Activated B cell treated with CpG ODN at 0.5 μM for 24 hours (primary cell): ENCODE data around the gene CELSR1. TPM values are rescaled to one million over a fixed set of nuclear protein-coding genes. Genes with fewer than 3 reads are reported as not detected.
"Not testable (repeated sequence)": the region's sequence is repeated elsewhere in the genome, so short reads cannot be mapped to it uniquely, and the experiment has no call there.

Experiments
- ATAC-seq: fragments of 200-7000 bp; cut with Tn5 transposase; one replicate; pipeline ENCODE4 v1.10.0; 2021; ENCODE audit warnings: low read depth, mild to moderate bottlenecking, moderate library complexity
- CTCF ChIA-PET: fragments of 350-600 bp; sonication (Branson Sonifier 250); formaldehyde crosslinking; loops from one replicate; lab custom pipeline; 2021; ENCODE audit warnings: antibody characterized with exemption; lab: Charles Lee
- POLR2A ChIA-PET: fragments of 350-600 bp; sonication (Branson Sonifier 250); formaldehyde crosslinking; loops from one replicate; lab custom pipeline; 2021; ENCODE audit warnings: antibody characterized with exemption; lab: Charles Lee
- DNase-seq: peaks from one replicate; pipeline ENCODE4 v3.0.0; 2022
- H3K27ac Mint-ChIP-seq: one replicate; pipeline ENCODE4 v1.8.0; 2020; ENCODE audit warnings: mixed read lengths
- H3K27me3 Mint-ChIP-seq: one replicate; pipeline ENCODE4 v1.8.0; 2021; ENCODE audit warnings: mixed read lengths
- H3K36me3 Mint-ChIP-seq: one replicate; pipeline ENCODE4 v1.8.0; 2021; ENCODE audit warnings: low read depth, mixed read lengths
- H3K4me1 Mint-ChIP-seq: one replicate; pipeline ENCODE4 v1.8.0; 2021; ENCODE audit warnings: mixed read lengths
- H3K4me3 Mint-ChIP-seq: one replicate; pipeline ENCODE4 v1.8.0; 2020; ENCODE audit warnings: mild to moderate bottlenecking, mixed read lengths
- H3K9me3 Mint-ChIP-seq: one replicate; pipeline ENCODE4 v1.8.0; 2020; ENCODE audit warnings: mixed read lengths
- CTCF ChIP-seq: fragments of 200-600 bp; IDR thresholded peaks from one replicate; pipeline ENCODE4 v1.8.0; 2022; ENCODE audit warnings: antibody characterized with exemption, mild to moderate bottlenecking
- intact Hi-C: fragments of 100-400 bp; cut with micrococcal nuclease; formaldehyde crosslinking; loops from one replicate; pipeline ENCODE4 v1.15.1; 2024
- total RNA-seq: library from RNA; stranded (reverse); gene quantifications from 2 replicates; pipeline ENCODE4 v1.2.3, GENCODE V29; 2022

The CELSR1 gene
- total RNA-seq, 1 donor from 2014 or later = 12.3 TPM

GRCh38 chr22:46319319-46319718 is 218.1 kb downstream of the CELSR1 start:
- Mint-ChIP-seq H3K4me3 (no peak overlapping the region), H3K27ac (no peak overlapping the region)
- CTCF ChIA-PET = interaction anchor here (5.9 kb wide), 1 partner anchor 197 kb away, joined by 61 read pairs; no protein-coding TSS in a partner anchor

DNA sequence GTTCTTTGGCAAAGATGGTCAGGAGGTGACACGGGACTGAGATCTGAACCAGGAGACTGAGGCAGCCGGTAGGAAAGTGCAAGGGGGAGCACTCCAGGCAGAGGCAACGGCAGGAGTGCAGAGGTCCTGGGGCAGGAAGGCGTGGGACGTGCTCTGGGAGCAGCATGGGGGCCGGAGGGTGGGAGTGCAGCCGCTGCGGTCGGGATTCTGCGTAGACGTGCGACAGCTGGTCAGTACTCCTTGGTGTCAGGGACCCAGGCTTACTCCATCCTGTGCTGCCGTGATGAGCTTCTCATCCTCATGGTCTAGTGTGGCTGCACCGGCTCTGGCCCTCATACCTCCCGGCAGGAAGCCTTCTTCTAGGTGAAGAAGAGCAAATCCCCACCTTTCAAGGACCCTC is 218.8 kb downstream of the CELSR1 start:
- TF ChIP-seq CTCF = no peak
- ChIA-PET POLR2A (no interaction called here), CTCF (interaction anchor here (5.9 kb wide), 1 partner anchor 197 kb away, joined by 61 read pairs; no protein-coding TSS in a partner anchor)
- no peaks in the 10 kb centered on the region for H3K9me3 Mint-ChIP-seq
- no peaks in the 10 kb centered on the region for H3K27me3 Mint-ChIP-seq
- no peaks in the 10 kb centered on the region for H3K4me1 Mint-ChIP-seq
- no peak overlapping the region for H3K27ac Mint-ChIP-seq
- intact Hi-C loops = no loop called here
- DNase-seq (no peak), ATAC-seq (no peak)
- no peak overlapping the region for H3K4me3 Mint-ChIP-seq
- H3K36me3 Mint-ChIP-seq = no peaks in the 10 kb centered on the region

More at GRCh38 chr22:46319319-46319718, 218.1 kb downstream of the CELSR1 start:
- no peak for TF ChIP-seq CTCF
- Mint-ChIP-seq H3K36me3 (no peaks in the 10 kb centered on the region), H3K4me1 (no peaks in the 10 kb centered on the region), H3K9me3 (no peaks in the 10 kb centered on the region), H3K27me3 (no peaks in the 10 kb centered on the region)
- no peak for ATAC-seq
- no peak for DNase-seq
- POLR2A ChIA-PET = no interaction called here
- intact Hi-C loops = no loop called here

GRCh38 chr22:46317646-46318045 is 219.8 kb downstream of the CELSR1 start:
- Mint-ChIP-seq H3K4me1 (no peaks in the 10 kb centered on the region), H3K4me3 (no peak overlapping the region), H3K27me3 (no peaks in the 10 kb centered on the region), H3K9me3 (no peaks in the 10 kb centered on the region), H3K27ac (no peak overlapping the region), H3K36me3 (no peaks in the 10 kb centered on the region)
- DNase-seq (no peak), ATAC-seq (no peak)
- intact Hi-C loops = no loop called here
- ChIA-PET CTCF (interaction anchor here (5.9 kb wide), 1 partner anchor 196 kb away, joined by 61 read pairs; no protein-coding TSS in a partner anchor), POLR2A (no interaction called here)
- no peak for TF ChIP-seq CTCF

DNA sequence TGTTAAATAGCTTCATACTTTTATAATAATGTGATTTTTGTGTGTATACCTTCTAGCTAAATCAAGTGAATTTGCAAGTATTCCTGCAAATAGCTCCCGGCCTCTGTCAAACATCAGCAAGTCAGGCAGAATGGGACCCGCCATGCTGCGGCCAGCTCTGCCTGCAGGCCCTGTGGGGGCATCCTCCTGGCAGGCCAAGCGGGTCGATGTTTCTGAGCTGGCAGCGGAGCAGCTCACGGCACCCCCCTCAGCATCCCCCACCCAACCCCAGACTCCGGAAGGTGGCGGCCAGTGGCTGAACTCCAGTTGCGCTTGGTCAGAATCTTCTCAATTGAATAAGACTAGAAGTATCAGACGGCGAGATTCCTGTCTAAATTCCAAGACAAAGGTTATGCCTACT is 221.4 kb downstream of the CELSR1 start:
- no peak overlapping the region for H3K4me3 Mint-ChIP-seq
- H3K27me3 Mint-ChIP-seq = no peaks in the 10 kb centered on the region
- intact Hi-C loops = no loop called here
- TF ChIP-seq CTCF = no peak
- no peak for ATAC-seq
- no peaks in the 10 kb centered on the region for H3K9me3 Mint-ChIP-seq
- POLR2A ChIA-PET = no interaction called here
- no peak for DNase-seq
- CTCF ChIA-PET = interaction anchor here (1.0 to 5.9 kb wide), 6 partner anchors 9 to 321 kb away, joined by 4 to 61 read pairs (median 6); no protein-coding TSS in a partner anchor
- H3K27ac Mint-ChIP-seq = no peak overlapping the region
- H3K4me1 Mint-ChIP-seq = no peaks in the 10 kb centered on the region
- H3K36me3 Mint-ChIP-seq = no peaks in the 10 kb centered on the region

DNA sequence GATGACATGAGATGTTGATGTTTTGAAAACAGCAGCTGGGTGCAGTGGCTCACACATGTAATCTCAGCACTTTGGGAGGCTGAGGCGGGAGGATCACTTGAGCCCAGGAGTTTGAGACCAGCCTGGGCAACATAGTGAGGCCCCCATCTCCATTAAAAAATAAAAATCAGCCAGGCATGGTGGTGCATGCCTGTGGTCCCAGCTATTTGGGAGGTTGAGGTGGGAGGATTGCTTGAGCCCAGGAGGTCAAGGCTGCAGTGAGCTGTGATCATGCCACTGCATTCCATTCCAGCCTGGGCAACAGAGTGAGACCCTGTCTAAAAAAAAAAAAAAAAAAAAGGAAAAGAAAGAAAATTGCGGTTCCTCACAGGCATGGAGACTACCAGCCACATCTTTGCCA is 224.6 kb downstream of the CELSR1 start:
- H3K36me3 Mint-ChIP-seq, H3K27me3 Mint-ChIP-seq, ATAC-seq, POLR2A ChIA-PET, DNase-seq, H3K4me1 Mint-ChIP-seq, H3K9me3 Mint-ChIP-seq, H3K27ac Mint-ChIP-seq, H3K4me3 Mint-ChIP-seq: not testable (repeated sequence)
- intact Hi-C loops = loop anchor here (5.0 kb wide), 2 partner anchors 301 to 316 kb away; no protein-coding TSS in a partner anchor
- CTCF ChIA-PET = interaction anchor here (0.9 to 2.8 kb wide), 5 partner anchors 22 to 307 kb away, joined by 3 to 28 read pairs (median 3); partner anchors contain the start of gene CDPF1
